Measurements from ENCODE around the gene ABCB10.

DNA sequence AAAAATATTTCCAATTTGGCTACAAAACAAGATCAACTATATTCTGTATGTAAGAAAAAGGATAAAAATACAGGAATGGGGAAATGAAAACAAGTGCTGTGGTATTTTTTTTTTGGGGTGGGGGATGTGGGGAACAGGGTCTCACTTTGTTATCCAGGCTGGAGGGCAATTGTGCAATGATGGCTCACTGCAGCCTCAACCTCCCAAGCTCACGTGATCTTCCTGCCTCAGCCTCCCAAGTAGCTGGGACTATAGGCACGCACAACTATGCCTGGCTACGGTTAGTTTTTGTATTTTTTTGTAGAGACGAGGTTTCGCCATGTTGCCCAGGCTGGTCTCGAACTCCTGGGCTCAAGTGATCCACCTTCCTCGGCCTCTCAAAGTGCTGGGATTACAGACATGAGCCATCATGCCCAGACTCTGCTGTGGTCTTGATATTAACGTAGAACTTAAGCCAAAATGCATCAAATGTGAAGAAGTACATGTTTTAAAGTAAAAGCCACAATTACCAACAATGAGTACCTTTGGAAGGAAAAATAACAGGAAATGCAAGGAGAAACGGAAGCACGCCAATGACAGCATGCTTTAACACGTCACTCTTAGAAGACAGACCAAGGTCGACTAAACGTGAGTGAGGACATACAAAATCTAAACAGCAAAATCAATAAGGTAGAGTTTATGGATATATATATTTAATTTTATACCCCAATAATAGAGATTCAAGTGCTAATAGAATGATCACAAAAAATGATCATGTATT lies 8.8 kb upstream of the ABCB10 start:
- TF ChIP-seq CTCF (IDR thresholded peaks at IDR 0.05; ENCODE audit: insufficient read depth, low read depth, low read length) (no peak), EZH2 (IDR thresholded peaks at IDR 0.05; ENCODE audit: insufficient read depth, low read length) (no peak)

Measured in astrocyte (in vitro differentiated cells and primary cell).